Right forelimb (tissue), 1 donor: ENCODE data around the gene GP2.
A peak's percentile ranks its signal among the peaks of the same experiment; 100 is the strongest.

Experiments used
- DNase-seq: peaks from one replicate; pipeline ENCODE4 v3.0.0-alpha.2; 2018

The GP2 gene

DNA sequence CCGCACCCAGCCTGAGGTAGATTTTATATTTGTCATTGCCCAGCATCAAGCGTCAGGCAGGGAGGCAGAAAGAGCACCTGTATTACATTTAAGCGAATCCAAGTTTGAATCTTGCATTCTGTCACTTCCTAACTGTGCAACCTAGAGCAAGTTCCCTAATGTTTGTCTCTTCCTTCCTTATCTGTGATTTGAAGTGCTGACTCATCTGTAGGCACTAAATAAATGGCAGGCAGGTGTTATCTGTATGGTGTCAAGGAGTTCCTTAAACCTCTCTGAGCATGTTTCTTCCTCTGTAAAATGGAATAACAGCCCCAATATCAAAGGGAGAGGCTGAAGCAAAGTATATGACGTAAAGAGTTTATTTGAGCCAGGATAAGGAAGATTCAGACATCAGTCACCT, 24.3 kb downstream of the GP2 start:
- DNase-seq = no peak

DNA sequence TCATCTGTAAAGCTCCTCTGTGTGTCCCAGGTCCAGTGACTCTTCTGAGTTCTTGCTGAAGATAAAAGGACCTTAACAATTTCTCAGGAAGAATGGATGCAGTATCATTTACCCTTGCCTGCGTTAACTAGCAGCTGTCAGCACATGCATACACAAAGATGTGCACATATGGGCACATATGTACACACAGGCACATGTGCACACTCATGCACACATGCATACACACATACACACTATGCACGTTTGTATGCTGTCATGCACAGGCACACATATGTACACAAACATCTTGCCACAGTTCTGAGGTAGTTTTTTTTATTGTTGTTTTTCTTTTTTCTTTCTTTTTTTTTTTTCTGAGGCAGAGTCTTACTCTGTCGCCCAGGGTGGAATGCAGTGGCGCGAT, 24.9 kb downstream of the GP2 start:
- no peak for DNase-seq

DNA sequence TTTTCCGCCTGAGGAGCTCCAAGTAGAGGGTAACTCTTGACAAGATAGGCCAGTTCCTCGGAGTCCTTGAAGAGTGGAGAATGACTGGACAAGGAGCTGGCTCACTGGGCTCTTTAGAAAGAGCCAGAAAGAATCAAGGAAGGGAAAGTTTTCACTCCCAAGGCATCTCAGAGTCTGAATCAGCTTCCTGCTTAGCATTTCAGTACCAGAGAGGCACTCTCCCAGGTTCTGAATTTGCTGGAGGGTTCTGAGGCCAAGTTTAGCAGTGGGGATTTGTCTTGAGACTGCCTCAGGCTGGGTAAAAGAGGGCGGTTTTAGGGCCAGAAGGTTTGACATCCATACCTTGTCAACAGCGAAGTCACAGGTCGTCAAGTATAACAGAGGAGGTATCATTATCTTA, 25.5 kb downstream of the GP2 start:
- no peak for DNase-seq

DNA sequence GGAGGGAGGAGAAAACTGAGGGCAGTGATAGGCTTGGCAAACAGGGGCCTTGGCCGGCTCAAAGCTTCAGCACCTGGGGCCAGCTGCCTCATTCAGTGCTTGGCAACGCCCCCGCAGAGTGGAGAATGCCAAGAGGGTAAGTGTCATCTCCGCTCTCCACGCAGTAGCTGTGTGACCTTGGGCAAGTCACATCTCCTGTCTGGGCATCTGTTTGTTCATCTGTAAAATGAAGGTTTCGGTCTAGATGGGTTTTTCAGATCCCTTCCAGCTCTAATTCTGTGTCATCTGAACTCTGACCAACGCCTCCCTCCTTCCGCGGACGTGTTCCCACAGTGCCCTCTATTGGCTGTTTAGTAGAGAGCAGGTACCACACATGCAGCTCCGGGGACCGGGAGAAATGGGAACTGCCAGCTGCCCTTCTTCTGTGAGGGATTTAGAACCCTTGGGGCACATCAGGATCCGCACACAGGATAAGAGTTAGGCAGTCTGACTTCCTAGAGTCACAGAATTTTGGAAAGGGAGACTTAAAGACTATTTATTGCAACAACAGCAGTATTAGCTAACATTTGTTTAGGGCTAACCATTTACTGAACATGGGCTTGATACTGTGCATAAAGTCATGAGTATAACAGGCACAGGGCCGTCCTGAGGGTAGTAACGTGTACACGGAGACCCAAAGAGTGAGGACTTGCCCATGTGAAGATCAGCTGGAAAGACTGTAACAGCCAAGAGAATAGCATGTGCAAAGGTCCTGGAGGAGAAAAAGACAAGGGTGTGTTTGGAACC, 26.8 kb downstream of the GP2 start:
- peak; percentile 51 for DNase-seq

DNA sequence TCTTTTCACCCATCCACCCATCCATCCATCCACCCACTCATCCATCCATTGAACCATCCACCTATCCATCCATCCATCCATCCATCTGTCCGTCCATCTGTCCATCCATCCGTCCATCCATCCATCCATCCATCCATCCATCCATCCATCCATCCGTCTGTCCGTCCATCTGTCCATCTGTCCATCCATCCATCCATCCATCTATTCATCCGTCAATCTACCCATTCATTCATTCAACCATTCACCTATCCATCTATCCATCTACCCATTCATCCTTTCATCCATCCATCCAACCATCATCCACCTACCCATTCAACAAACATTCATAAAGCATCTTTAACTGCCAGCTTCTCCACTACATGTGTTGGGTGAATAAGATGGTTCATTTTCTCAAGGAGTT, 28.9 kb downstream of the GP2 start:
- no peak for DNase-seq

DNA sequence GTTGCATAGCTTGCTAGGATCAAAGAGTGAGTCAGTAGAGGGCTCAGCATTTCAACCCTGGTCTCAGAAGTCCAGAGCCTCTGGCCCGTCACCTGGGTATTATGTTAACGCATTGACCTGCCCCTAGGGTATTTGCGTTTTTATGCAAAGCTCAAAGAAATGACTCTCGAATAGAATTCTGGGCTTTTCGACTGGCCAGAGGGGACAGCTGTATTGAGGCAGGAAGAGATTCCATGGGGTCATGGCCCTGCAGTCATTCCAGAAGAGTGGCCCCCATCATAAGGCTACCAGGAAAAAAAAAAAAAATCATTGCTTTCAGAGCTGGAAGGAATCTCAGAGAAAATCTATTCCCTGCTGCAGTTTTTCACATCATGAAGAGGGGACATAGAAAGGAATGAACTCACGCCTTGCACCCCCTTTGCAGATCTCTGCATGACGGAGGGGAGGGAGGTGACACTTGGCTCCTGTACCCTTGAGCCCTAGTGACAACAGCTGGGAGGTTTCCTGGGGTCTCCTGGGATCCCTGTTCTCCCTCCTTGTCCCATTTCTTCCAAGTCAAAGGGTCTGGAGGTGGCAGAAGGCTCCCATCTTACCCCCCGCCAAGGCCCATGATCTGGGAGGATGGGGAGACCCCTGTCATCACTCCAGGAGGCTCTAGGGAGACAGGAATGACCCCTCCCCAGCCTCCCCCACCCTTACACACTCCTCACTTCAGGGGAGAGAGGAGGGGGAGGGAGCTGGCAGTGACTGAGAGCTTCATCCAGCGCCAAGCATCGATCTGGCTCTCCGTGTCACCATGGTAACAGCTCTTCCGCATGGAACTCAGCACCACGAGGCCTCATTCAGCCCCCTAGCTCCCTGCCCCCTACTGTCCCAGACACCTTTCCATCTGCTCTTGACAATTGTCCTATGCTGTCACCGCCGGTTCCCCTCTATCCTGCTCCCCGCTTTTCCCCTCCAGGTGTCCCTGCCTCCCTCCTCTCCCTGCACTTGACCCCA, 35.8 kb downstream of the GP2 start:
- DNase-seq = no peak

DNA sequence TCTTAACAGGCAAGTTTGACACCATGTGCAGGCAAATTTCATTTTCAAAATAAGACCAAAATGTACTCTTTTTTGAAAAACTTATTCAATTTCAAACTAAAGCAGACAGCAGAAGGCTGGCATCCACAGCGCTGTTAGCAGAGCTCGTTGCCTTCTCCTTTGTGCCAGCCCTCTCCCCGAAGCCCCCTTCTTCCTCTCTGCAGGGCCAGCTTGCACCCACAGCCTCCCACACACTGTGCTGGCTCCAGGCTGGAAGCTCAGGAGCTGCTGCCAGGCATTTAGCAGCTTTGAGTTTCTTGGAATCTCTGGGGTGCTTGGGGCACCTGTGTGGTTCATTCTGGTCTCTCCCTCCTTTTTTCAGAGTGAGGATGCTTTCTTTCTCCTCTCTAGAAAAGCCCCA, 37.7 kb downstream of the GP2 start:
- no peak for DNase-seq

DNA sequence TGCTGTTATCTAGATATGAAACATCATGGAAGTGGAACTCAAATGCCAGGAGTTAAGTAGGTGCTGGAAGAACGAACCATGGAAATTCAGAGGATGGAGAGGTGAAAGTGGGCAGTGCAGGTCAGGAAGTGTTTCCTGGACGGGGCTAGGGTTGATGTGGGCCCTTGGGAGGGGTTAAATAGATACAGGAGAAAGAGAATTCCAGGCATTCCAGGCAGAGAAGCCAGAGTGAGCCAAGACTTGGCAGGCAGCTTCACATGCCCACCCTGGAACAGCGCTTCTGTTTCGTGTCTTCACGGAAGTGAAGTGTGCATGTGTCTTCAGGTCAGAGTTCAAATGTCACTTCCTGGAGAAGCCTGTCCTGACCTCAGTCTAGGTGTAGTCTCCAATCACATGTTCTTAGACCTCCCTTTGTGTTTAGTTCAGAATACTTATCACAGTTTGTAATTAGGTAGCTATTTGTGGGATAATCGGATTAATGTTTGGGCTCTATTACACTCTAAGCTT, 41.3 kb downstream of the GP2 start:
- DNase-seq = no peak

DNA sequence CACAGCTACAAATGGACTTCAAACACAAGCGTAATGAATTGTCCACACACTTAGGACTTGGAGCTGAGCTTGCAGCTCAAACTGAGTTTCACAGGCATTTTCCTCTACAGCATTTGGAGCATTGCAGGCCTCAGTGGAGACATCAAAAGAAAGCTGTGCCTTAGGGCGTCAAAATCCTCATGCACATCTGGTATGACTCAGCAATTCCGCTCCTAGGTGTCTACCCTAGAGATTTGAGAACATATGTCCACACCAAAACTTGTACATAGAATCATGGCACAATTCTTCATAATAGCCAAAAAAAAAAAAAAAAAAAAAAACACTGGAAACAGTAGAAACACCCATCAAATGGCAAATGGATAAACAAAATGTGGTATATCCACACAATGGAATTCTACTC, 47.1 kb downstream of the GP2 start:
- no peak for DNase-seq

DNA sequence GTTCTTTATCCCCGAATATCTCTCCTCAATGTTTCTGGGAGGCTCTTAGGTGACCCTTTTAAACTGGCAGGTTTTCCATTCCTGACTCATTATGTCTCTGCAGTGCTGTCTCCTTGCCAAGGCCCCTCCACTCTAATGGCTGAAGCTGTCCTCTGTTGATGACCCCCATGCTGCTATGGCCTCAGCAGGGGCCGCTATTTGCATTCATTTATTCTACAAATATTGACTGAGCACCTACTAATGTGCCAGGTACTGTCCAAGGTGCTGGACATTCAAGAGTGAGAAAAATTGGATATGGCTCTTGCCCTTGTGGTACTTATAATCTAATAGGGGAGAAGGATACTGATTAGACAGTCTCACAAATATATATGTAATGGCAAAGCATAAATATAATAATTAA, 55.4 kb downstream of the GP2 start:
- no peak for DNase-seq

DNA sequence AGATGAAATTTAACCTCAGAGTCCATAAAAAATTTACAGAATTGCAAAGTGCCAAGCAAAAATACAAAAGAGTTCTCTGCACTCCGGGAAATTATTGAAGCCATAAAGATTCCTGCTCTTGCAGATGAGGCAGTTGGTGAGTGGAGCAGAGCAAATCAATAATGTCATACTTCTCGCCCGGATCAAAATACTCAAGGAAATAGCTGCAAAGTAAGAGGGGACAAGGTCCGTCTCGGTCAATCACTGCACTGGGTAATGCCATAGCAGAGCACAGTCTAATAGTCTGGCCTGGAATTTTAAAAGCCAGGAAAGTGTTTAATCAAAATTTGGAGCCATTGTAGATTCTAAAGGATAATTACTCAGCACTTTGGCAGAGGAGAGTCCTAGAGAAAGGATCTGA, 58.9 kb downstream of the GP2 start:
- DNase-seq = no peak

DNA sequence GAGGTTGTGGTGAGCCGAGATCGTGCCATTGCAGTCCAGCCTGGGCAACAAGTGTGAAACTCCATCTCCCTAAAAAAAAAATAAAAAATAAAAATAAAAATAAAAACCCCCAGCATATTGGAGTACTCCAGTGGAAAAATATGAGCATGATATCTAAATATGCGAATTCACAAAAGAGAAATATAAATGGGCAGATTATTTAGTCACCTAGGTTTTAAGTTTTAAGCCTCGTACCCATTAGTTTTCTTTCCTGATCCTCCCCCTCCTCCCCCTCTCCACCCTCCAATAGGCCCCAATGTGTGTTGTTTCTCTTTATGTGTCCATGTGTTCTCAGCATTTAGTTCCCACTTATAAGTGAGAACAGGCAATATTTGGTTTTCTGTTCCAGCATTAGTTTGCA, 62.3 kb downstream of the GP2 start:
- no peak for DNase-seq

DNA sequence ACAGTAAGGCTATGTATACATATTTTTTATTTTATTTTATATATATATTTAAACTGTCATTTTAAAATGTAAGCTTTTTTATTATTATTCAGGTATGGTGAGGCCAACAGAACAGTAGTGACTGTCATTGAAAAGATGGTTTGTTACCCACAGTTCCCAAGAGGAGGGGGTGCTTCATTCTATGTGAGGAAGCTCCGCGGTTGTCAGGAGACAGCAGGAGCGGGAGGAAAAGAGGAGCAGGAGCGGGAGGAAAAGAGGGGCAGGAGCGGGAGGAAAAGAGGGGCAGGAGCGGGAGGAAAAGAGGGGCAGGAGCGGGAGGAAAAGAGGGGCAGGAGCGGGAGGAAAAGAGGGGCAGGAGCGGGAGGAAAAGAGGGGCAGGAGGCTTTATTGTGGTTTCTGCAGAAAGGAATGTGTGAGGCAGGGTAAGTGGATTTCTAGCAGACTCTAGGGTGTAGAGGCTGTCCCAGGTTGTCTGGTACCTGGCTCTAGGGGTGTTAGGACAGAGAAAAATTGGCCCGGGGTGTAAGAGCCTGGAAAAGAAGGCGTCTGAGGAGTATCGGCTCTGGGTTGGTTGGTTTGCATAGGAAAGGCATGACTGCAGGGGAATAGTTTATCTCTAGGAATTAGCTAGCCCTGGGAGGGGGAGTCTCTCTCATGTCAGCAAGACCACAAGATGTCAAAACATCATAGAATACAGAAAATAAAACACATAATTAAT, 64.0 kb downstream of the GP2 start:
- DNase-seq = no peak

DNA sequence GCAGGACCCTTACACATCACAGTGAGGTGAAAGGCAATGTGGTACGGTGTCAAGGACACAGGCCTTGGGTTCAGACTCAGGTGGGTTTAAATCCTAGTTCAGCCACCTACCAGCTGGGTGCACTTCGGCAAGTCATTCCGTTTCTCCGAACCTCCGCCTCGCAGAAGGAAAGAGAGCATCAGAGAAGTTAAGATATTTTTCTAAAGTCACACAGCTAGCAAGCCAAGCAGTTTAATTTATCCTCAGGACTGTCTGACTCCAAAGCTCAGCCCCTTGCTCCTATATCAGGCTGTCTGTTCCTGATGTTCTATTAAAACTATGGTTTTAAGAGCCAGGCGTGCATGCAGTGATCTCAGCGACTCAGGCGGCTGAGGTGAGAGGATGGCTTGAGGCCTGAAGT, 65.1 kb downstream of the GP2 start:
- no peak for DNase-seq

DNA sequence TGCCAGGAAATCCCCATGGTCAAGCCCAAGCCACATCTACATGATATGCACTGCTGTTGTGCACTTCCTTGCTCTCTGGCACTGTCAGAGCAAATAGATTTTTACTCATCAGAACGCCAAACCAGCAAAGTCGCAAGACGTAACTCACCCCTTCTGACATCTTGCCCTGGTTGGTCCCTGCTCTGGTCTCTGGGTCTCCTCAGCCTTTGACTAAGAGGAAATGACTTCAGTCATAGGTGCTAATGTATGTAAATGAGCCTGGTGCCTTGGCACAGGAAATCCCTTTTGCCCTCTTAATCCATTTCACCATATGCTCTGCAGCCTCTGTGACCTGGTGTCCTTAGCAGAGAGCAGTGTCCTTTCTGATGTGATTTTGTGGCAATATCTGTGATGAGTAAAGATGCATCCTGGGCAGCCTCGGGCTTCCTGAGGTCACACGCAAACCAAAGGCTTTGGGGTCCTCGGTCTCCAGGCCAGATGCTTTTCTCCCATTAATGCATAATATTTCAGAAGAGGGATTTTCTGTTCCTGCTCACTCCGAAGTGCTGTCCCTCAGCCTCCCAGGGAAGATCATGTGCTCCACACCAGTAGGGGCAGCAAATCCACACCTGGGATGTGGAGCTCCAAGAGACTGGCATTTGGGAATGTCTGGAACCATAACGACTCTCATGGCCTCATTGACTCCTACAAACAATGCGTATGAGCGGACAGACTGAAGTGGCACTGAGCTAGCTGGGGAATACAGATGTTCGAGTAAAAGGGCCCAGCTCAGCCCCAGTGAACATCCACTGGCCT, 66.9 kb downstream of the GP2 start:
- no peak for DNase-seq
